Effector CD4-positive, alpha-beta T cell (primary cell): Measurements from ENCODE around the gene TRPC4AP.
"Not testable (repeated sequence)": the region's sequence is repeated elsewhere in the genome, so short reads cannot be mapped to it uniquely, and the experiment has no call there.

Experiments used
- DNase-seq: peaks from one replicate; pipeline ENCODE4 v3.0.0-alpha.2; 2020

The TRPC4AP gene

DNA sequence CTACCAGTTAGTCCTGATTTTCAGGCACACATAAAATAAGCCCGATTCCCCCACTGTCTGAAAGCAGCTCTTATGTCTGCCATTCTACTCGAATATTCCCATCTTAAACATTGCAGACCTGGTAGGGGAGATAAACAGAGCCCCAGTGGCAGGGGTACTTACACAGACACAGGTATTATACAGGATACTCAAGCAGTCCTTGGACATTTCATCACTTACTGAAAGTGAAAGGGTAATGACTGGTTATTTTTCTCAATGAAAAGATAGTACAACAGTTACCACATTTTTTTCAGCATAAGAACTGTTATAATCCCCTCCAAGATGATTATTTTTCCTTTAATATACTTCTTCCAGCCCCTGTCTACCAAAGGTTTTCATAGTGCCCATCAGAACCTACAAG lies 37.8 kb downstream of the TRPC4AP start:
- DNase-seq = no peak

DNA sequence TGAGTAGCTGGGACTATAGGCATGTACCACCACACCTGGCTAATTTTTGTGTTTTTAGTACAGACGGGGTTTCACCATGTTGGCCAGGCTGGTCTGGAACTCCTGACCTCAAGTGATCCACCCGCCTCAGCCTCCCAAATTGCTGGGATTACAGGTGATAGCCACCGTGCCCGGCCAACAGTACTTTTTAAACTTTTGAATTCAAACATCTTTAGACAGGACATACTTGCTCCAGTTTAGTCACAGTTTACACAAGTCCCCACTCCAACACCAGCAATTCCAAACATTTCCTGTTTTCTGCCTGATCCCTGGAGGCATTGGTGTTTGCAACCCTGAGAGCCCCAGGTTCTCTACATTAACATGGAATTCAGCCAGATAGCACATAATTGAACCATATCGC lies 40.0 kb downstream of the TRPC4AP start:
- DNase-seq = not testable (repeated sequence)

DNA sequence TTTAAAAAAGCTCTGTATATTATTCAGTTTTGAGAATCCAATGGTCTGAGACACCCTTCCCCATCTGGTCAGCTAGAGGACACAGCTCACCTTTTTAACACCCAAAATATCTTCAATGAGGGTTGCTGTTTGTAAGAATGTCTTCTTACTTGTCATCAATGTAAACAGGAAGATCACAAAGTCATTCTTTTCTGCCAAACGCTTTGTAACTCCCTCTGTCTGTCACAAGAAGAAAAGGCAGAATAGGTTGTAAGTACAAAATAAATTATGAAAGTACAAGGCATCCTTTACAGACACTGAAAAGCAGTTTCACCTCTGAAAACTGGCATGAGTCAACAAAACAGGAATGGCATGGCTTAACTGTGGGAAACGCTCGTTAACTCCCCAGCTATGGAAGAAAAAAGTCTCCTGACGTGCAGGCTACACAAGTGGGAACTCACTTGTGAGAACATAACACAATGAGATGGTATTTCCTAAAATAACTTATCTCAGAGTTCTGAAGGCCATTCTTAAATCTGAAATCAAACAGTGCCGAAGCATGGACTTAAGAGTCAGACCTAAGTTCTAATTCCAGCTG lies 42.7 kb downstream of the TRPC4AP start:
- DNase-seq = no peak

DNA sequence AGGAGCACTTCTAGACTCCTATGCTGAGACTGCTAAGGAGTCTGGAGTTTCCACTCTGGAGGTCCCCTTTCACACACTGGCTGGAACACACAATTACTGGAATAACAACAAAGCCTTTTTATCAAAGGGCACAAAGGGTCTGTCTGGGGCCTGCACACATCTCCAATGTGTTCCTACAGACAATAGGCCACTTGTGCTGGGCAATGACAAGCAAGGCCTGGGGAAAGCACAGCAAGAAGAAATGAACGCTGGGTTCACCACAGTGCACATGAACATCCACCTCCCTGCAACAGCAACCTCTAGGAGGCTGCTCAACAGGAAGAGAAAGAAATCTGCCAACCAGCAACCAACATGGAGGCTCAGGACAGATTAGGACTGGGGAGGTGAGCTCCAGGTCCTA lies 43.9 kb downstream of the TRPC4AP start:
- no peak for DNase-seq

DNA sequence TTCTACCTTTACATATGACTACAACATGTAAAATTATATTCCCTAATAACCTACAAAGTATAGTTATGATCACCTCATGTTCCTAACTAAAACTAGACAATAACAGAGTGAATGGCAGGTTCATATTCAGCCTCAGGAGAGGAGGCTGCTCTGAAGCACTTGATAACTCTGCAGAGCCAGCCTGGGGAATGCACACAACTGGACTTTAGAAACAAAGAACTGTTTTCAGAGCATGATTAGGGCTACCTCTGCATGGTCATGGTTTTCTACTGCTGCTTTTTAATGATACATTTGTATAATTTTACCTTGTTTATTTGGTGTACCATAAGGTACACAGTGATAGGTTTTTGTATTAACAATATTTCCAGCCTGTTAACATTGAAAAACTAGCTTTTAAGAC lies 50.3 kb downstream of the TRPC4AP start:
- no peak for DNase-seq

DNA sequence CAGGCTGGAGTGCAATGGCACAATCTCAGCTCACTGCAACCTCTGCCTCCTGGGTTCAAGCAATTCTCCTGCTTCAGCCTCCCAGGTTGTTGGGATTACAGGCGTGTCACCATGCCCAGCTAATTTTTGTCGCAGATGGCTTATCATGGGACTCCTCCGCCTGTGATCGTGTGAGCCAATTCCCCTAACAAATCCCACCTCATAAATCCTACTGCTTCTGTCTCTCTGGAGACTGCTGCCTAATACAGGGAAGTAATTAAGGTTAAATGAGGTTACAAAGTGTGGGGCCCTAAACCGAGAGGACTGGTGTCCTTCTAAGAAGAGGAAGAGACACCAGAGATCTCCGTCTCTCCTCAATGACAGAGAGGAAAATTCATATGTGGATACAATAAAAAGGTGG lies 52.0 kb downstream of the TRPC4AP start:
- no peak for DNase-seq

DNA sequence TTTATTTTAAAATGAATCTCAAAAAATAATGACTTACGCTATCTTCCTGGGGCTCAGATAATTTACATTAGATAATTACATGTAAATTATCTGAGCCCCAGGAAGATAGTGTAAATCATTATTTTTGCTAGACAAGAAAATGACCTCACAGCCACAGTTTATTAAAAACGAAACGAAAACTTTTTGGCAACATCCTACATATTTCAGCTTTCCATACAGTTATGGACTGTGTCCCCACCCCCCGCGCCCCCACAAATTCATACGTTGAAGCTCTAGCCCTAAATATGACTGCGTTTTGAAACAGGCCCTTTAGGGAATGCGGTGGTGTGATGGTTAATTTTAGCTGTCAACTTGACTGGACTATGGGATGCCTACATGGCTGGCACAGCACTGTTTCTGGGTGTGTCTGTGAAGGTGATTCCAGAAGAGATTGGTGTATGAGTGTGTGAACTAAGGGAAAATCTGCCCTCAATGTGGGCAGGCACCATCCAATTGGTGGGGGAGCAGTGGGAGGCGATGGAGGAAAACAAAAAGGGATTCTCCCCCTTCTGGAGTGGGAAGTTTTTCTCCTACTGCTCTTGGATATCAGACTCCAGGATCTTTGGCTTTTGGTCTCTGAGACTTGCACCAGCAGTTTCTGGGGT lies 52.6 kb downstream of the TRPC4AP start:
- no peak for DNase-seq

DNA sequence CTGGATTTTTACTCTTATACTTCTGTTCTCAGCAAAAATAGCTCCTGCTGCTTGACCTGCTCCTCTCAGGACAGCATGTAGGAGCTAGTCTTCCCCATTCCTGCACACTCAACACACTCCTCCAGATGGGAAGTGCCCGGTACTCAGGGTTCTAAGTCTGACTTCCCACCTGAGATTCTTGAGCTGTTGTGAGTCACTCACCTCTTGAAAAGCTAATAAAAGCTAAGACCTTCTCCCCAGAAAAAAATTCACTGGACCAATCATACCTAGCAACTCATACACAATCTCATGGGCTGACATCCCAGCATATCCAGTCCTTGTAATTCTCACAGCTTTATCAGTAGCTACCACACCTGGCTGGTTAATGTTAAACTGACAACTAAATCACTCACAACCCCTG lies 53.5 kb downstream of the TRPC4AP start:
- DNase-seq = no peak

DNA sequence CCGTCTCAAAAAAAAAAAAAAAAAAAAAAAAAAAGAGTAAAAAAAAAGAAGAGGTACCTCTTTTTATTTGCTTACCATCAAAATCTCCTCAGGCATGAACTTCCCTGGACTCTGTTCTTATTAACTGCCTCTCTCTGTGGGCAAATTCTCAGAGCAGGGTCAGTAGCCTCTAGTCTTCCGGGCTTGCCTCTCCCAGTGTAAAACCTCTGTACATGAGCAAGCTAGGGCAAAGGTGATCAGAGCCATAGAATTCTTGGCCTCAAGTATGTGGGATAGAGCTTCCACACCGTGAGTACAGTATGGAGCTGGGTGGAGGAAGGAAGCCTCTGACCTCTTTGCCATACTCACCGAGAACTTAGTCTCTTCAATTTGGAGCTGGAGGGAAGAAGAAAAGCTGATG lies 58.5 kb downstream of the TRPC4AP start:
- no peak for DNase-seq

DNA sequence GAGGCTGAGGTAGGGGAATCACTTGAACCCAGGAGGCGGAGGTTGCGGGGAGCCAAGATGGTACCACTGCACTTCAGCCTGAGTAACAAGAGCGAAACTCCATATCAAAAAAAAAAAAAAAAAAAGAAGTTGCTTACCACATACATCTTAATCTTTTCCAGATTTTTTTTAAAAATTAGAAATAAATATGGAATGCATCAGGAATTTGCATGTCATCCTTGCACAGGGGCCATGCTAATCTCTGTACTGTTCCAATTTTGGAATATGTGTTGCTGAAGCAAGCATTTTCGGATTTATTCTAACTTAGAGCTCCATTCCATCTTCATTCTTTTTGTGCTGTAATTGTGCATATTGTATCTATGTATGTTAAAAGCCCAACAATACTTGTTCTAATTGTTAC lies 62.5 kb downstream of the TRPC4AP start:
- no peak for DNase-seq

DNA sequence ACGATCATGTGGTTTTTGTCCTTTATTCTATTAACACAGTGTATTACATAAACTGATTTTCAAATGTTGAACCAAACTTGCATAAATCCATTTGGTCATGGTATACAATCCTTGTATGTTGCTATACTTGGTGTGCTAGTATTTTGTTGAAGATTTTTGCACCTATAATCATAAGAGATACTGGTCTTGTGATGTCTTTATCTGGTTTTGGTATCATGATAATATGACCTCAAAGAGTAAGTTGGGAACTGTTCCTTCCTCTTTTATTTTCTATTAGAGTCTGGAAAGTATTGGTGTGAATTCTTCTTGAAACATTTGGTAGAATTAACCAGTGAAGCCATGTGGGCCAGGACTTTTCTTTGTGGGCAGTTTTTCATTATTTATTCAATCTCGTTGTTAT lies 65.3 kb downstream of the TRPC4AP start:
- no peak for DNase-seq

DNA sequence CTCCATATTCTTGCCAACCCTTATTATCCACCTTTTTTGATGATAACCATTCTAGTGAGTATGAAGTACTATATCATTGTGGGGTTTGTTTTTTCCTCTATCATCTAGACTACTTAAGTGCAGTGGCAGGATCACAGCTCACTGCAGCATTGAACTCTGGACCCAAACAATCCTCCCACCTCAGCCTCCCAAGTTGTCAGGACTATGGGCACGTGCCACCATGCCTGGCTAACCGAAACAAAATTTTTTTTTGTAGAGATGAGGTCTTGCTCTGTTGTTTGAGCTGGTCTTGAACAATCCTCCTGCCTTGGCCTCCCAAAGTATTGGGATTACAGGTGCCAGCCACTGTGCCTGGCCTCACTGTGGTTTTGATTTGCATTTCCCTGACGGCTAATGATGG lies 67.5 kb downstream of the TRPC4AP start:
- DNase-seq = no peak

DNA sequence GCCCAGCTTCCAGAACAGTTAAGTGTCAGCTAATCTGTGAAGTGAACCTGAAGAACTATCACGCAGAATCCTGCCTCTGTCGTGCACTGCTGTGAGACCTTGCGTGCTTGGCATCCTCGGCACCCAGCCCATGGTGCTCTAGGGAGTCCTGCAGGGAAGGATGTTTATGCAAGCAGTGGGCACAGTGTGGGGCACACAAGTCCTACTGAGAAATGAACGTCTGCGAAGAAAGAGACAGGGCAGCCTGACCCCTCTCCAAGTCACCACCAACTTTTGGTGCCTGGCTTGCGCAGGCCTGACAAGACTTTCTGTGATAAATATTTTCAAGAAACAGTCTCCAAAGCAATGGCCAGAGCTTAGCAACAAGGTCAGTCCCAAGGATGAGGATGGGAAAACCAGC lies 69.0 kb downstream of the TRPC4AP start:
- no peak for DNase-seq

DNA sequence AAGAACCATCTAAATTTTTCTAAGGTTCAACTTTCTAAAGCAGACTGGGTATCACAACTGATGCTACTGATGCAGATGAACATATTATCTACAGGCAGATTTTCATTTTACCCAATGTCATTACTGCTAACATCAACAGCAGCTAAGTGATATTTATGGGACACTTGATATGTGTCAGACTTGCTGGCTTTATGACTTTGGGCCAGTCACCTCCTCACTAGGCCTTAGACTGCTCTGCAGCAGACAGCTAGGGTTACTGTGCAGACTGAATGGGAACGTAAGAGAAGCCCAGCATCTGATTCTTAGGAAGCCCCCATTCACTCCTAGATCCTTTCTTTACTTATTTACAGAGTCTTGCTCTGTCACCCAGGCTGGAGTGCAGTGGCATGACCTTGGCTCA lies 70.8 kb downstream of the TRPC4AP start:
- DNase-seq = no peak

DNA sequence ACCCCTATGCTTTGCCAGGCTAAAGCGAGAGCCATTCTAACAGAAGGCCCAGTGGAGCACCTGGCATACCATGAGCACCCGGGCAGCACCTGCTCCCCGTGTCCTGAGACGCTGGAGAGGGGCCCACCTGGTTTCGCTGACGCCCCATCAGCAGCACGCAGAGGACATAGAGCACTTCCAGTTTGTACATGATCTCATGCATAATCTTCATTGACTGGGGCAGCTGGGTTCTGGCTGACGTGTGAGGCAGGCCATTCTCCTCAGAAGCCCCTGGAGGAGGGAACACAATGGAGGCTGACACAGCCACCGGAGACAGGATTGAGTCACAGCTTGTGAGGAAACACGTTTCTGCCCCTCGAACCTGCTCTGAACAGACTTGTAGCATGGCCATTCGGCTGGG lies 71.5 kb downstream of the TRPC4AP start:
- no peak for DNase-seq

DNA sequence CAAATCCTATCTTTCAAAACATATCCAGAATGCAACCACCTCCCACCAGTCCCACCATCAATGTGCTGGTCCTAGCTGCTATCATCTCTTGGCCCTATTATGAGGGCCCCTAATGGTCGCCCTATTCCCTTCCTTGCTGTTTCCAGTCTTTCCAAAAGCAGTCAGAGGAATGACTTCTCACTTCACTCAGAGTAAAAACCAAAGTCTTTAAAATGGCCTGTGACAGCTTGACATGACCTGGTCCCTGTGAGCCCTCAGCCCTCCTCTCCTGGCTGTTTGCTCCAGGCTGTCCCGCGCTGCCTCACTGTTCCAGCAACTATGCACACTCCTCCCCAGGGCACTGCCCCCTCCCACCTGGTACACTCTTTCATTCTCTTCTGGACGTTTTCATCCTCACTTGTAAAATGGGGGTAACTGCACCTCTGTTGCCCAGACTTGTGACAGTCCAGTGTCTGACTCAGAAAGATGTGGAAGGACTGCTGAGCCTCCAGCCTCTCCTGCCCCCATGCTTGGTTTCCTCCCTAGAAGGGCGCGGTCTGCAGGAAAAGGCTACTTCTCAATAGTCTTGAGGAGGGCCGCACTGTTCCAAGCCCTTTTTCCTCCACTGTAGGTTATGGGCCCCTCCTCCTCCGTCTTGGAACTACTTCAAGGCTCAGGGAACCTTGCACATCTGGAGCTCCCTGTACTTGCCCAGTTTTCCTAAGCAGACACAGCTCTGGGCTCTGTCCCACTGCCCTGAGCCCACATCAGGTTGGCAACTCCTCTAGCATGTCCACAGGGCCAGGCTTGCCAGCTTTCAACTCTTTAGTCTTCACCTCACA lies 72.3 kb downstream of the TRPC4AP start:
- no peak for DNase-seq

DNA sequence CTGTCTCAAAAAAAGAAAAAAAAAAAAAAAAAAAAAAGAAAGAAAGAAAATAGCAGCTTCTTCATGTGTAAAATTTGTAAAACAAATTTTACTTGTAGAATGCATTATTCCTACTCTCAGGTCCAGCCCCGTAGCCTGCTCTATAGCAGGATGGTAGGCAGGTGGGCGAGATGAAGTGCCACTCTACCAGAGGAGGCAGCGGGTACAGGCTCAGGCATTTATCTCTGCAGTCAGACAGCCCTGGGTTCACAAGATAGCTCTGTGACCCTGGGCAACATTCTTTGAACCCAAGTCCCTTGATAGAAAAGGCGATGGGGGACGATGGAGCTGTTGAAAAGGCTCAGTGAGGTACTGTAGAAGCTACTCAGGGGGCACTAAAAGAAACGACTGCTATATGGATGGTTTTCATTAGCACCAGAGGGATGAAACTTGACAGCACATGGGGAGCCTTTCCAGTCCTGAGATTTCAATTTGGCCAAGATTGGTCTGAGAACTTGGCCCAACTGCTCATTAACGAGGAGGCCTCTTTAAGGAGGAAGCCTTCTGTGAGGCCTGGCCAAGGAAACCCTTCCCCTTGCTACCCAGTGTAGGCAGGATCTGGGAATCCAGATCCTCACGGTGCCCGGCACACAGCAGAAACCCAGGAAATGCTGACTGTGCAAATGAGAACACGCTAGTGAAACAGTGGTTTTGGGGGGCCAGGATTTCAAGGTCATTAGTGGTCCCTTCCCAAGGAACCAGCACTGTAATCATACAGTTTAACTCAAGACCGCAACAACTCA lies 73.8 kb downstream of the TRPC4AP start:
- no peak for DNase-seq

DNA sequence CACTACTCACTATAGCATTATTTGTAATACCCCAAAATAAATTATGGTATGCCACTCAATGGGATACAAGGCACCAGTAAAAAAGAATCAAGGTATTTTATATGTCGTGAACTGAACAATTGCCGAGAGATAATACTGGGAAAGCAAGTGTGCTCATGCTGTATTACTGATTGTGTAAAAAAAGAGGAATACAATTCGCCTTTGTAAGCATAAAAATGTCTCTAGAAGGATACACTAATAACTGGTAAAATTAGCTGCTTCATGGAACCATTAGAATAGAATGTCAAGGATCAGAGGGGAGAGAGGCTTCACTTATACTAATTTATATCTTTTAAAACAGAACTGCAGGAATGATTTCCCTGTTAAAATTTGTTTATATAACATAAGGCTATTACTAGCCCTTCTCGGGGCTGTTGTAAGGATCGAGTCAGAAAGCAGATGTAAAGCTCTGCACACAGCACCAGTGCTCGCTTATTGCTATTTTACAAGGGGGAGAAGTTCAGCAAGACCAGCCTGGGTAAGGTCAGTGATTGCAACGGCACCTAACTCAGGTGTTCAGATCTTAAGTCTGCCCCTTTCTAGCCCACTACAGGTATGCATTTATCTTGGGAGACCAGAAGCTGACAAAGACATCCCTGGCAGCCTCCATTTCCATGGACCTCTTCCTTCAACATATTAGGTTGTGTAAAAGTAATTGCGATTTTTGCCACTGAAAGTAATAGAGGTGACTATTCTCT lies 75.3 kb downstream of the TRPC4AP start:
- no peak for DNase-seq

DNA sequence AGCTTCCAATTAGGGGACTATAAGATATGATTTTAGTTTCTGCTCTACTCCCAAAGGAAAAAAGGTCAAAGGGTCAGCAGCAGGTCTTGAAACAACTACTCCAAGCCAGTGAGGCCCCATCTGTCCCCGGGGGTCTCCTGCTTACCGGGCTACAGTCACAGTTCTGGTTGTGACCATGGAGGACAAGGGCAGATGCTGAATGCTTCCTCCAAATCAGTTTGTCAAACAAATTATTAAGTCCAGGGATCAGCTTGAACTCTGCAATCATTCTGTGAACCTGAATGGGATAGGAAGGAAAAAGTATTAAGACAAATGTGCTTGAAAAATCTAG lies 76.8 kb downstream of the TRPC4AP start:
- DNase-seq = no peak

DNA sequence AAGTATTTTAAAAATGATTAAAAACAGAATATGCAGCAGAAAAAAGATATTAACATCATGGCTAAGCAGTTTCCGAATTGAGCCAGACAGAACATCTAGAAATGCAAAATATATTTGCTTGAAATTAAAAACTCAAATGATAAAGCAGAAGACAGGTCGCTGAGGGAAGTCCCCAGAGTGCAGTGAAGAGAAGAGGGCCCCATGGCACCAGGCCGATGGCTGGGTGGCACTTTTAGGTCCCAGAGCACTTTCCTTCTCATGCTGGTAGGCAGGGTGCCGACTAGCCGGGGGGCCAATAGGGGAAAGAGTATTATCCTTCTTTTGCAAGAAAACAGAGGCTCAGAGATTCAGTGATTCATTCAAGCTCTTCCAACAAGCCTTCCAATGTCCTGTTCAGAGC lies 78.1 kb downstream of the TRPC4AP start:
- DNase-seq = no peak

DNA sequence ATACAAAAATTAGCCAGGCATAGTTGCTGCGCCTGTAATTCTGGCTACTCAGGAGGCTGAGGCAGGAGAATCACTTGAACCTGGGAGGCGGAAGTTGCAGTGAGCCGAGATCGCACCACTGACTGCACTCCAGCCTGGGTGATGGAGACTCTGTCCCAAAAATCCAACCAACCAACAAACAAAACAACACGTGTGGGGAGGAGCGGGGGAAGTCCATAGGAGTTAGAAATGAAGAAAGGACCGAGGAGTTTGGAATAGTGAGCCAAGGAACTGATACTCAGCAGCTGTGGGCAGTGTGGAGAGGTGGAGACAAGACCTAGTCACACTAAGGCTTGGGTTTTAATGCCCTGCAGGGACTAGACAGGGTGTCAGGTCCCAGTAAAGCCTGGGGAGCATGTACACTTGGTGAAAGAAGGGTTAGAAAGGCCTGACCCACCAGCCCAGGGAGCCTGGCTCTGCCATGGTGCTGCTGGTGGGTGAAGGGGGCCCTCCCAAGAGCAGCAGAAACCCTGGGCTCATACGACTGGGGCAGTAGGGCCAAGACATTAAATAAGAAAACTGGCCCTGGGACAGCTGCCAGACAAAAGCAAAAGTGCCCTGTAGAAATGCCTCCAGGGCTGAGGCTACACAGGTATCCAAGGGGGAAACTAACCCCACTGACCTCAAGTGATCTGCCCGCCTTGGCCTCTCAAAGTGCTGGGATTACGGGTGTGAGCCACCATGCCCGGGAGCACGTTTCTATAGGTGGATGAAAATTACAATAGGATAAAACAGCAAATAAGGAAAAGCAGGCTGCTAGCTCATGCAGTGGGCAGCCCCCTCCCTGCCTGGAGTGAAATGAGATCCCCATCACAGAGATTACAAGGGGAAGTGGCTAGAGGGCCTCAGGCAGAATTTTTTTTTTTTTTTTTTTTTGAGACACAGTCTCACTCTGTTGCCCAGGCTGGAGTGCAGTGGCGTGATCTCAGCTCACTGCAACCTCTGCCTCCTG lies 78.9 kb downstream of the TRPC4AP start:
- no peak for DNase-seq
